Osteocyte (in vitro differentiated cells): ENCODE data around the gene MYO1B. TPM values are rescaled to one million over a fixed set of nuclear protein-coding genes. Genes with fewer than 3 reads are reported as not detected.

ENCODE experiments used
- DNase-seq: peaks from one replicate; pipeline ENCODE4 v3.0.0; 2021; ENCODE audit warnings: mixed read lengths; ENCODE audit not compliant: unreplicated experiment; ENCODE audit errors: extremely low spot score
- H3K27ac Mint-ChIP-seq: one replicate; pipeline ENCODE4 v1.8.0; 2021; ENCODE audit warnings: mild to moderate bottlenecking, mixed read lengths; ENCODE audit not compliant: unreplicated experiment
- H3K27me3 Mint-ChIP-seq: one replicate; pipeline ENCODE4 v1.8.0; 2021; ENCODE audit warnings: mixed read lengths; ENCODE audit not compliant: unreplicated experiment
- H3K36me3 Mint-ChIP-seq: one replicate; pipeline ENCODE4 v1.8.0; 2021; ENCODE audit warnings: mixed read lengths; ENCODE audit not compliant: unreplicated experiment
- H3K4me1 Mint-ChIP-seq: one replicate; pipeline ENCODE4 v1.8.0; 2021; ENCODE audit warnings: mixed read lengths; ENCODE audit not compliant: unreplicated experiment
- H3K4me3 Mint-ChIP-seq: one replicate; pipeline ENCODE4 v1.8.0; 2021; ENCODE audit warnings: mild to moderate bottlenecking, moderate library complexity, mixed read lengths; ENCODE audit not compliant: unreplicated experiment
- H3K9me3 Mint-ChIP-seq: one replicate; pipeline ENCODE4 v1.8.0; 2021; ENCODE audit warnings: mixed read lengths; ENCODE audit not compliant: unreplicated experiment
- CTCF ChIP-seq: fragments of 200-600 bp; sonication (generic); IDR thresholded peaks from 2 replicates; pipeline ENCODE4 v1.5.0; 2021; ENCODE audit warnings: antibody characterized with exemption, mild to moderate bottlenecking, moderate library complexity
- total RNA-seq: library from RNA; stranded (reverse); gene quantifications from 2 replicates; pipeline ENCODE4 v1.2.1, GENCODE V29; 2021

MYO1B gene
- total RNA-seq, 1 donor from 2014 or later, result 91.1 TPM

GRCh38 chr2:191362841-191363240 lies 117.6 kb downstream of the MYO1B start:
- Mint-ChIP-seq H3K36me3 (peaks cover 26% of the 10 kb centered on the region), H3K4me1 (peaks cover 64% of the 10 kb centered on the region), H3K27ac (peak overlapping the region; percentile 46), H3K9me3 (no peaks in the 10 kb centered on the region), H3K27me3 (no peaks in the 10 kb centered on the region), H3K4me3 (no peak overlapping the region)
- no peak for DNase-seq
- TF ChIP-seq CTCF, result no peak

- TF ChIP-seq CTCF, result no peak
- Mint-ChIP-seq H3K4me3 (no peak overlapping the region), H3K27ac (peak overlapping the region; percentile 54), H3K36me3 (peaks cover 26% of the 10 kb centered on the region), H3K27me3 (no peaks in the 10 kb centered on the region), H3K4me1 (peaks cover 67% of the 10 kb centered on the region), H3K9me3 (no peaks in the 10 kb centered on the region)
- DNase-seq, result no peak
Measured at GRCh38 chr2:191363267-191363666, 118.1 kb downstream of the MYO1B start.

GRCh38 chr2:191365089-191365488 lies 119.9 kb downstream of the MYO1B start:
- no peak for TF ChIP-seq CTCF
- Mint-ChIP-seq H3K27me3 (no peaks in the 10 kb centered on the region), H3K4me3 (no peak overlapping the region), H3K9me3 (no peaks in the 10 kb centered on the region), H3K27ac (peak overlapping the region; percentile 21), H3K36me3 (peaks cover 30% of the 10 kb centered on the region), H3K4me1 (peaks cover 51% of the 10 kb centered on the region)
- DNase-seq, result no peak

- DNase-seq, result no peak
- peaks cover 40% of the 10 kb centered on the region for H3K36me3 Mint-ChIP-seq
Measured at GRCh38 chr2:191366199-191366598, 121.0 kb downstream of the MYO1B start.

GRCh38 chr2:191369034-191369433 lies 123.8 kb downstream of the MYO1B start:
- H3K27ac Mint-ChIP-seq, result no peak overlapping the region
- no peak overlapping the region for H3K4me3 Mint-ChIP-seq
- TF ChIP-seq CTCF, result peak; percentile 47
- H3K36me3 Mint-ChIP-seq, result peaks cover 43% of the 10 kb centered on the region
- H3K27me3 Mint-ChIP-seq, result no peaks in the 10 kb centered on the region
- H3K9me3 Mint-ChIP-seq, result no peaks in the 10 kb centered on the region
- DNase-seq, result no peak
- peaks cover 39% of the 10 kb centered on the region for H3K4me1 Mint-ChIP-seq

More at GRCh38 chr2:191366199-191366598, 121.0 kb downstream of the MYO1B start:
- TF ChIP-seq CTCF, result no peak
- no peaks in the 10 kb centered on the region for H3K27me3 Mint-ChIP-seq
- no peak overlapping the region for H3K4me3 Mint-ChIP-seq
- peaks cover 56% of the 10 kb centered on the region for H3K4me1 Mint-ChIP-seq
- H3K27ac Mint-ChIP-seq, result peak overlapping the region; percentile 73
- H3K9me3 Mint-ChIP-seq, result no peaks in the 10 kb centered on the region
